SK-N-SH (cell line): Measurements from ENCODE around the gene TMEM200B. TPM values are rescaled to one million over a fixed set of nuclear protein-coding genes. Genes with fewer than 3 reads are reported as not detected.

Source experiments
- CTCF ChIA-PET: fragments of 300-600, 350-600 bp; formaldehyde crosslinking; extraction: SDS; loops from one replicate; lab custom pipeline; 2021; lab: Yijun Ruan, JAX
- POLR2A ChIA-PET: fragments of 350-600 bp; sonication (Branson Sonifier 250); formaldehyde crosslinking; extraction: SDS; loops from one replicate; lab custom pipeline; 2020; ENCODE audit warnings: antibody characterized with exemption, inconsistent platforms; lab: Yijun Ruan, JAX
- DNase-seq: peaks from one replicate; pipeline ENCODE4 v3.0.0; 2012
- H2AFZ ChIP-seq: fragments of 200-600 bp; sonication (generic); 2 replicates; pipeline ENCODE4 v1.8.1; 2016; ENCODE audit warnings: antibody characterized with exemption, mild to moderate bottlenecking, low read depth
- H3F3A ChIP-seq: fragments of 200-600 bp; sonication (generic); replicated peaks from 2 replicates; pipeline ENCODE3; 2016; ENCODE audit warnings: antibody characterized with exemption, mild to moderate bottlenecking; ENCODE audit not compliant: insufficient read depth
- H3K27ac ChIP-seq, 2 experiments: fragments of 200-500 bp in 1 of 2; fragments of 200-600 bp in 1 of 2; sonication (Bioruptor generic) in 1 of 2; sonication (generic), shearing (Covaris generic) in 1 of 2; 2 replicates each; pipeline versions ENCODE4 v1.5.1 to v1.6.1; 2014 to 2016; ENCODE audit warnings: low read depth in 2 of 2, inconsistent platforms in 1 of 2, low read length in 1 of 2, mild to moderate bottlenecking in 1 of 2, mixed read lengths in 1 of 2
- H3K27me3 ChIP-seq: fragments of 200-600 bp; sonication (generic), shearing (Covaris generic); 2 replicates; pipeline ENCODE4 v1.6.1; 2016; ENCODE audit warnings: mixed run types; ENCODE audit not compliant: insufficient read depth
- H3K36me3 ChIP-seq, 2 experiments: fragments of 200-500 bp in 1 of 2; fragments of 200-600 bp in 1 of 2; sonication (Bioruptor generic) in 1 of 2; sonication (generic) in 1 of 2; replicated peaks in 1 of 2; 2 replicates each; pipeline versions ENCODE3 to v1.5.1; 2014 to 2016; ENCODE audit warnings: low read length in 1 of 2, mild to moderate bottlenecking in 1 of 2; ENCODE audit not compliant: insufficient read depth in 2 of 2, control insufficient read depth in 1 of 2
- H3K4me1 ChIP-seq, 2 experiments: fragments of 200-500 bp in 1 of 2; fragments of 200-600 bp in 1 of 2; sonication (Bioruptor generic) in 1 of 2; sonication (generic), shearing (Covaris generic) in 1 of 2; 2 replicates each; pipeline versions ENCODE4 v1.5.1 to v1.6.1; 2014 to 2016; ENCODE audit warnings: low read depth in 1 of 2, low read length in 1 of 2, mixed run types in 1 of 2; ENCODE audit not compliant: insufficient read depth in 2 of 2, control insufficient read depth in 1 of 2
- H3K4me2 ChIP-seq: fragments of 200-600 bp; sonication (generic), shearing (Covaris generic); 2 replicates; pipeline ENCODE4 v1.6.1; 2017; ENCODE audit warnings: mixed run types
- H3K4me3 ChIP-seq, 2 experiments: fragments of 200-500 bp in 1 of 2; fragments of 200-600 bp in 1 of 2; sonication (Bioruptor generic) in 1 of 2; sonication (generic), shearing (Covaris generic) in 1 of 2; 2 replicates each; pipeline versions ENCODE4 v1.5.1 to v1.8.1; 2014 to 2016; ENCODE audit warnings: low read depth in 2 of 2, inconsistent platforms in 1 of 2, low read length in 1 of 2, mild to moderate bottlenecking in 1 of 2, mixed read lengths in 1 of 2, moderate library complexity in 1 of 2
- H3K79me2 ChIP-seq: fragments of 200-600 bp; sonication (generic); 2 replicates; pipeline ENCODE4 v1.8.1; 2017; ENCODE audit warnings: mild to moderate bottlenecking; ENCODE audit not compliant: insufficient read depth
- H3K9ac ChIP-seq: fragments of 200-600 bp; sonication (generic); 2 replicates; pipeline ENCODE4 v1.6.1; 2017; ENCODE audit warnings: mixed run types
- H3K9me2 ChIP-seq: fragments of 200-600 bp; sonication (generic); 2 replicates; pipeline ENCODE4 v1.6.1; 2017; ENCODE audit warnings: mixed run types
- H3K9me3 ChIP-seq: fragments of 200-600 bp; sonication (generic); 2 replicates; pipeline ENCODE4 v1.6.1; 2017; ENCODE audit warnings: mixed run types, mild to moderate bottlenecking, moderate library complexity
- H4K20me1 ChIP-seq: fragments of 200-600 bp; sonication (generic); 2 replicates; pipeline ENCODE4 v1.6.1; 2017; ENCODE audit warnings: mild to moderate bottlenecking, mixed run types; ENCODE audit not compliant: insufficient read depth
- ELF1 ChIP-seq: IDR thresholded peaks from 2 replicates; pipeline ENCODE4 v1.4.0; 2012
- FOSL2 ChIP-seq: IDR thresholded peaks from 2 replicates; pipeline ENCODE4 v1.4.0; 2012; ENCODE audit warnings: low read depth, mild to moderate bottlenecking, moderate library complexity, borderline replicate concordance
- FOXJ3 ChIP-seq: sonication (generic); formaldehyde crosslinking; IDR thresholded peaks from 2 replicates; pipeline ENCODE4 v1.5.1; 2020; ENCODE audit warnings: mild to moderate bottlenecking, missing genetic modification reagents
- FOXM1 ChIP-seq: IDR thresholded peaks from 2 replicates; pipeline ENCODE4 v1.4.0; 2012; ENCODE audit warnings: low read depth, mild to moderate bottlenecking
- GABPA ChIP-seq: IDR thresholded peaks from 2 replicates; pipeline ENCODE4 v1.4.0; 2012; ENCODE audit warnings: low read depth, mild to moderate bottlenecking
- JUND ChIP-seq: IDR thresholded peaks from 2 replicates; pipeline ENCODE4 v1.4.0; 2012
- MEF2A ChIP-seq: IDR thresholded peaks from 2 replicates; pipeline ENCODE4 v1.4.0; 2012; ENCODE audit warnings: low read depth, borderline replicate concordance
- MXI1 ChIP-seq: IDR thresholded peaks from 2 replicates; pipeline ENCODE4 v1.6.1; 2012; ENCODE audit warnings: mild to moderate bottlenecking, low read depth, low read length, improper control_type of control experiment
- NFIC ChIP-seq: IDR thresholded peaks from 2 replicates; pipeline ENCODE4 v1.4.0; 2012; ENCODE audit warnings: borderline replicate concordance
- NRF1 ChIP-seq: IDR thresholded peaks from 2 replicates; pipeline ENCODE4 v1.6.1; 2012; ENCODE audit warnings: low read depth, mild to moderate bottlenecking, low read length
- PBX3 ChIP-seq: IDR thresholded peaks from 2 replicates; pipeline ENCODE4; 2012
- RAD21 ChIP-seq: IDR thresholded peaks from 2 replicates; pipeline ENCODE4 v1.6.1; 2012; ENCODE audit warnings: mild to moderate bottlenecking, low read length
- RCOR1 ChIP-seq: fragments of 150-350 bp; IDR thresholded peaks from 2 replicates; pipeline ENCODE4 v1.6.1; 2017; ENCODE audit warnings: antibody characterized with exemption, low read length
- RFX5 ChIP-seq: IDR thresholded peaks from 2 replicates; pipeline ENCODE4 v1.6.1; 2012; ENCODE audit warnings: mild to moderate bottlenecking, improper control_type of control experiment, low read length
- RXRA ChIP-seq: IDR thresholded peaks from 2 replicates; pipeline ENCODE4 v1.4.0; 2012; ENCODE audit warnings: low read depth, mild to moderate bottlenecking, borderline replicate concordance
- TEAD4 ChIP-seq: IDR thresholded peaks from 2 replicates; pipeline ENCODE4 v1.4.0; 2012; ENCODE audit warnings: mild to moderate bottlenecking, borderline replicate concordance; ENCODE audit not compliant: insufficient read depth
- USF1 ChIP-seq: IDR thresholded peaks from 2 replicates; pipeline ENCODE4 v1.4.0; 2012; ENCODE audit warnings: low read depth, borderline replicate concordance
- USF2 ChIP-seq: fragments of 150-350 bp; IDR thresholded peaks from 2 replicates; pipeline ENCODE4 v1.6.1; 2017; ENCODE audit warnings: antibody characterized with exemption, low read length, low read depth, borderline replicate concordance
- YY1 ChIP-seq: IDR thresholded peaks from 2 replicates; pipeline ENCODE4 v1.4.0; 2012; ENCODE audit warnings: low read depth, mild to moderate bottlenecking
- ZBTB33 ChIP-seq: IDR thresholded peaks from 2 replicates; pipeline ENCODE4 v1.4.0; 2012; ENCODE audit warnings: low read depth, borderline replicate concordance
- WGBS: methylation state at CpG from one replicate; pipeline ENCODE4 v1.1.6; 2017; ENCODE audit warnings: low lambda C conversion rate; 5-methylcytosine and 5-hydroxymethylcytosine counted together
- polyA plus RNA-seq, 3 experiments: library from polyadenylated mRNA; depleted of rRNA; stranded (reverse); fragments of >200 nt; gene quantifications; 2 replicates each; pipeline ENCODE4 v1.2.3, GENCODE V29; 2012

Gene TMEM200B
- polyA plus RNA-seq, 1 of the 3 experiments (the other 2 are of a cell fraction), result 1.5 TPM

GRCh38 chr1:29096231-29096886, 27.3 kb downstream of the TMEM200B start:
- TF ChIP-seq JUND, result no peak
- TF ChIP-seq ELF1, result no peak
- TF ChIP-seq FOXJ3 (CRISPR knock-in tag), result no peak
- TF ChIP-seq FOXM1, result no peak
- no peak for TF ChIP-seq FOSL2
- TF ChIP-seq, all 33 proteins: peak for 0
- H3K36me3 ChIP-seq, result no peaks in the 10 kb centered on the region
- H3K4me1 ChIP-seq, result peaks cover 0 to 2% of the 10 kb centered on the region in 2 experiments; a peak in 1 of 4 replicates
- CTCF ChIA-PET, result interaction anchor here (1.8 kb wide), 1 partner anchor 215 kb away, joined by 4 read pairs; no protein-coding TSS in a partner anchor
- H3F3A ChIP-seq, result no peaks in the 10 kb centered on the region
- H3K79me2 ChIP-seq, result no peaks in the 10 kb centered on the region
- no peak overlapping the region for H3K4me3 ChIP-seq
- H4K20me1 ChIP-seq, result no peaks in the 10 kb centered on the region
- no peaks in the 10 kb centered on the region for H3K9me2 ChIP-seq
- H3K9me3 ChIP-seq, result no peaks in the 10 kb centered on the region
- no peaks in the 10 kb centered on the region for H3K27me3 ChIP-seq
- H3K4me2 ChIP-seq, result no peak overlapping the region
- H3K27ac ChIP-seq, result no peak overlapping the region
- no peak overlapping the region for H2AFZ ChIP-seq
- POLR2A ChIA-PET, result no interaction called here
- DNase-seq, result no peak
- H3K9ac ChIP-seq, result no peak overlapping the region
- WGBS, result 82% methylated on average over 4 of the region's 4 CpGs

GRCh38 chr1:29094954-29095353, 28.7 kb downstream of the TMEM200B start:
- Histone ChIP-seq H3K9me2 (no peaks in the 10 kb centered on the region), H3K27me3 (no peaks in the 10 kb centered on the region), H4K20me1 (no peaks in the 10 kb centered on the region), H2AFZ (no peak overlapping the region), H3K27ac (no peak overlapping the region), H3K36me3 (no peaks in the 10 kb centered on the region), H3K9ac (no peak overlapping the region), H3K4me1 (peaks cover 0 to 2% of the 10 kb centered on the region in 2 experiments; a peak in 1 of 4 replicates), H3K4me2 (no peak overlapping the region), H3F3A (no peaks in the 10 kb centered on the region), H3K4me3 (no peak overlapping the region), H3K79me2 (no peaks in the 10 kb centered on the region), H3K9me3 (no peaks in the 10 kb centered on the region)
- 93% methylated on average over 1 of the region's 1 CpG for WGBS
- ChIA-PET POLR2A (no interaction called here), CTCF (no interaction called here)
- no peak for DNase-seq
- TF ChIP-seq RCOR1 (no peak), FOSL2 (no peak), RFX5 (no peak), ZBTB33 (no peak), FOXM1 (no peak), USF2 (no peak), RAD21 (no peak), TEAD4 (no peak), YY1 (no peak), MXI1 (no peak), USF1 (no peak), GABPA (no peak), NRF1 (no peak), NFIC (no peak), RXRA (no peak), PBX3 (no peak), MEF2A (no peak)
